Stimulated activated CD4-positive, alpha-beta T cell treated with anti-CD3 and anti-CD28 coated beads, Interleukin-2, amount 100 ng/mL, for 48 hours (primary cell): ENCODE data around the gene SIRT6.
"Not testable (repeated sequence)": the region's sequence is repeated elsewhere in the genome, so short reads cannot be mapped to it uniquely, and the experiment has no call there.

Experiments
- DNase-seq, 2 donors: peaks; one replicate each; pipeline ENCODE4 v3.0.0-alpha.2; 2020

Gene SIRT6

DNA sequence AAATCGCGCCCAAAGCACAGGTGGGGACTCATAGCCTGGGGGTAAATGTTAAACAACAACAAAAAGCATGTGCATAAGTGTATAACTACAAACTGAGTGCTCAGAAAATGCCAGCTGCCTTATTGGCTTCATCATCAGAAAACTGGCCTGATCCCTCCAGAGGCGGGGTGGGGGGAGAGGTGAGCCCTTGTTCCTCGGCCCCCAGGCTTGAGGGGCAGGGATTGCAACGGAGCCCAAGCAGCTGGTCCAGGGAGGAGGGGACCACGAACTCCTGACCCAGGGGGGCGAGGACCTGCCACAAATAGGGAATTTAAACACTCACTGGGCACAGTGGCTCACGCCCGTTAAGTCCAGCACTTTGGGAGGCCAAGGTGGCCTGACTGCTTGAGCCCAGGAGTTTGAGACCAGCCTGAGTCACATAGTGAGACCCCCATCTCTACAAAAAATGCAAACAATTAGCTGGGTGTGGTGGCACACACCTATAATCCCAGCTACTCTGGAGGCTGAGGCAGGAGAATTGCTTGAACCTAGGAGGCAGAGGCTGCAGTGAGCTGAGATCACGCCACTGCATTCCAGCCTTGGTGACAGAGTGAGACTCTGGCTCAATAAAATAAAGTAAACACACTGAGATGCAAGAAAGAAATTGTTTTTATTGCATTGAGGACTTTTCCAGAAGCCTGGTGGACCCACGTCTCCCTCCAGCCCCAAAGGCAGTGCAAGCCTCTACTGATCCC, 8.7 kb downstream of the SIRT6 start:
- no peak for DNase-seq

DNA sequence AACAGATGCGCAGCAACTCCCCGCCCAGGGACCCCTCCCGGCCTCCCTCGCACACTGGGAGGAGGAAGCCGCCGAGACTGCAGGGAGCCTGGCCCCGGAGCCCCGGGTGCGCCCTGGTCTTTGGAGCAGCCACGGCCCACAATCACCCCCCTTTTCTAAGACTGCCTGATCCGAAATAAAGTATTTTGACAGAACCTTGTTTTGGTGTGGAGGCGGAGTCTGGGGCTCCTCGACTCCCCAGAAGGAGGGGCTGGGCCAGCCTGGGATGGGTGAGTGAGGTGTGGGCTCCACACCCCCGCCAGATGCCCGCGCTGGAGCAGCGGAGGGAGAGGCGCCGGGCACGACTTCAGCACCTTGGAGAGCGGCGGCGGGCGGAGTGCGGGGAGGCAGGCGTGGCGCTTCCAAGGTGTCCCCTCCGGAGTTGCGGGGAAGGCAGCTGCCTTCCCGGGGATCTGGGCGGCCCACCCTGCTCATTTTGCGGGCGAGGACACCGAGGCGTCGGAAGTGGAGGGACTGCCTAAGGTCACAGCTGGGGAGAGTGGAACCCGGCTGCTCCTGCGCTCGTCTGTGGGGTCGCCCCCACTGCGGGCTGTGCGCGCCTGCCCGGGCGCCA, 9.4 kb downstream of the SIRT6 start:
- DNase-seq: peak; percentile 62 to 70

DNA sequence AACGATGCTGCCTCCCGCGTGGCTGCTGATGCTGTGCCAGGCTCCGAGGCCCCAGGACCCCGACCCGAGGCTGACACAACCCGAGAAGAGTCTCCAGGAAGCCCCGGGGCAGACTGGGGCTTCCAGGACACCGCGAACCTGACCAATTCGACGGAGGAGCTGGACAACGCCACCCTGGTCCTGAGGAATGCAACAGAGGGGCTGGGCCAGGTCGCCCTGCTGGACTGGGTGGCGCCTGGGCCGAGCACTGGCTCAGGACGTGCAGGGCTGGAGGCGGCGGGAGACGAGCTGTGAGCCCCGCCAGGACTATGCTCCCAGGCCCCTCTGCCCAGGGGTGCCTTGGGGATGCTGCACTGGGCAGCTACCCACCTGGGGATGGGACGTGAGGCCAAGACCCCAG, 10.7 kb downstream of the SIRT6 start:
- DNase-seq: no peak

DNA sequence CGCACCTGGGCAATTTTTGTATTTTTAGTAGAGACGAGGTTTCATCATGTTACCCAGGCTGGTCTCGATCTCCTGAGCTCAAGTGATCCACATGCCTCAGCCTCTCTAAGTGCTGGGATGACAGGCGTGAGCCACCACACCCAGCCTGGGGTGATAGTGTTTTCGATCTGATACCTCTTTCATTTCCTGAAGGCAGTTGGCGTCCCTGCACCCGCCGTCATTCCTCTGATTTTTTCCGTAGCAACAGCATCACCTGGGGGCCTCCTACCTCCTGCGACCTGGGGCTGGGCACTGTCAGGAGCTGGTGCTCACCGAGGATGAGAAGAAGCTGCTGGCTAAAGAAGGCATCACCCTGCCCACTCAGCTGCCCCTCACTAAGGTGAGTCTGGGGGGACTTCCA, 18.1 kb downstream of the SIRT6 start:
- no peak for DNase-seq

DNA sequence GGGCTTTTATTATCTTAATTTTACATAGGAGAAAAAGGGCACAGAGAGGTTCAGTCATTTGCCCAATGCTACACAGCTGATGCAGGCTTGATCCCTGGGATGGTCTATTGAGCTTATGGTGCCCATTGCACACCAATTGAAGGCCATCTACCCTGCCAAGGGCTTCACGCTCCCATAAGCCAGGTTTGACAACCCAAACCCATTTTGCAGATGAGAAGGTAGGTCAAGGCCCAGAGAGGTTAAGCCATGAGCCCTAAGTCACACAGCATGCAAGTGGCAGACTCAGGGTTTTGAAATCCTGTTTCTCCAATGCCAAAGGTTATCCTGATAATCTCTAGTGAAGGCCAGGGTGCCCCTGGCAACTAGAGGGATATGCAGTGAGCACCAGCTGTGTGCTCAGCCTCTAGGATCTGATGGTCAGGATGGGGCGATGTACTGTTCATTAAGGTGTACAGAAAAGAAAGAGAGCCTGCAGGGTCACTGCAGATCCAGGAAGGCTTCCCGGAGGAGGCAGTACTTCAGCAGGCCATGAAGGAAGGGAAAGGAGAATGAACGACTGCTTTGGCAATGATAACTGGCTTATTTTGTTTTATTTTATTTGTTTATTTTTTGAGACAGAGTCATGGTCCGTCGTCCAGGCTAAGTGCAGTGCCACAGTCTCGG, 20.8 kb downstream of the SIRT6 start:
- no peak for DNase-seq

DNA sequence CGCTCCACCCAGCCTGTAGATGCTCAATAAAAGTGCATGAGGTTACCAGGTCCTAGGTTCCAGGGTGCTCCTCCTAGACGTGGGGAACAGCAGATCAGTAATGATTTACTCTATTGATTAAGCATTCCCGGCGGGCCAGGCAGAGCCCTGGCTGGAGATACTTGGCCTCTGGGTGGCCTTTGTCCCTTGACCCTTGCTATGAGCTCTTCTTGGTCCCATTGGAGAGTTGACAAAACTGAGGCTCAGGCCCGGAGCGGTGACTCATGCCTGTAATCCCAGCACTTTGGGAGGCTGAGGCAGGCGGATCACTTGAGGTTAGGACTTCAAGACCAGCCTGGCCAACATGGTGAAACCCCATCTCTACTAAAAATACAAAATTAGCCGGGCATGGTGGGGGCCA, 24.4 kb downstream of the SIRT6 start:
- DNase-seq: not testable (repeated sequence)

DNA sequence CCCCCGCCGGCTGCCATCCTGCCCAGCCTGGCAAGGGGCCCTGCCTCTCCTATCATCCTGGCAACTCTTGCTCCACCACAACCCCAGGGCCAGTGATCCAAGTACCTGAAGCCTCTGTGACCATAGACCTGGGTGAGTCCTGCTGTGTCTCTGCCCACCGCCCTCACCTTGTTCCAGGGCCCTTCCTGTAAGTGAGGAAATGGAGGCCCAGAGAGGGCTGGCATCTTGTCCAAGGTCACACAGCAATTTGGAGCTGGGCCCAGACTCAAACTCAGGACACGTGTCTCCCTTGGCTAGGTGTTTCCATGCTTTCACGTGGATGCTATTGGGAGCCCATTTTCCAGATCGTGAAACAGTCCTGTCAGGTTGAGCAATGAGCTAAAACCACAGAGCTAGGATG, 25.2 kb downstream of the SIRT6 start:
- DNase-seq: no peak

DNA sequence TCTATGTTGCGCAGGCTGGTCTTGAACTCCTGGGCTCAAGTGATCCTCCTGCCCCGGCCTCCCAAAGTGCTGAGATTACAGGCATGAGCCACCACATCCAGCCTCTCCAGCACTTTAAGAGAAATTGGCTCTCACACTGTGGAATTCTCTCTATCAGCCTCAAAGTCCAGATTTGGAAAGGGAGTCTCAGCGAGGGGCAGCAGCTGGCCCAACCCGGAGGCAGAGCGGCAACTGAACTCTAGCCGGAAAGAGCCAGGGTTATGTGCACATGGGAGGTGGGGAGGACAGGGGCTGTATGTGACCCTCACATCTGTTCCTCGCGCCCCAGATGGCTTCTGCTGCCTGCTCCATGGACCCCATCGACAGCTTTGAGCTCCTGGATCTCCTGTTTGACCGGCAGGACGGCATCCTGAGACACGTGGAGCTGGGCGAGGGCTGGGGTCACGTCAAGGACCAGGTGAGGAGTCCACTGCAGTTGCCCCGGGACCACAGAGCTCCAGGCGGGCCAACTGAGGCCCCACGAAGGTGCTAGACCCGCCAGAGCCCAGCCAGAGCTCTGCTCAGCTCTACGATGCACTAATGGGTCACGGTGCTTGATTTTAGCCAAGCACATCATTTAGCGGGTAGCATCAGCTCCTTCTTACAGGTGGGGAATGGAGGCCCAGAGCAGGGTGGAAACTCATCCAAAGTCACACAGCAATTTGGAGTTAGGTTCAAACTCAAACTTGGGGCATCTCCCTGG, 27.6 kb downstream of the SIRT6 start:
- DNase-seq: no peak

DNA sequence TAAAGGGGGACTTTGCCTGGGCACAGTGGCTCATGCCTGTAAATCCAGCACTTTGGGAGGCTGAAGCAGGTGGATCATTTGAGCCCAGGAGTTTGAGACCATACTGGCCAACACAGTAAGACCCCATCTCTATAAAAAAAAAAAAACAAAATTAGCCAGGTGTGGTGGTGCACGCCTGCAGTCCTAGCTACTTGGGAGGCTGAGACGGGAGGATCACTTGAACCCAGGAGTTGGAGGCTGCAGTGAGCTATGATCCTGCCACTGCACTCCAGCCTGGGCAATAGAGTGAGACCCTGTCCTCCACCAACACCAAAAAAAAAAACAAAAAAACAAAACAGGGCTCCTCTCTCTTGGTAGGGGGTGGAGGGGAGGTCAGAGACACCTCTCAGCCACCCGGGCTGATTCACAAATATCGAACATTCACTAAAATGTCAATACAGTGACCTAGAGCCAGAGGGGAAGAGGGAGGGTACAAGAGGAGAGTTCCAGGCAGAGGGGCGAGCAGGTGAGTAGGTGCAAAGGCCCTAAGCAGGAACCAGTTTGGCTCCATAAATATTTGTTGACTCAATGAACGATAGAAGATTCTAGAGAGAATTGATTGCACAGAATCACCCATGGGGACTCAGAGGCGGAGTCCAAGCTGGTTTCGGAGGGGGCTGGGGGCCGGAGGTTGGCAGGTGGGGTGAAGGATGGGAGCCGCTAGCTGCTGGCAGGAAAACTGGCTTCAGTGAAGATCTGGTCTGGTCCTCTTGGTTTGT, 29.9 kb downstream of the SIRT6 start:
- DNase-seq: no peak

DNA sequence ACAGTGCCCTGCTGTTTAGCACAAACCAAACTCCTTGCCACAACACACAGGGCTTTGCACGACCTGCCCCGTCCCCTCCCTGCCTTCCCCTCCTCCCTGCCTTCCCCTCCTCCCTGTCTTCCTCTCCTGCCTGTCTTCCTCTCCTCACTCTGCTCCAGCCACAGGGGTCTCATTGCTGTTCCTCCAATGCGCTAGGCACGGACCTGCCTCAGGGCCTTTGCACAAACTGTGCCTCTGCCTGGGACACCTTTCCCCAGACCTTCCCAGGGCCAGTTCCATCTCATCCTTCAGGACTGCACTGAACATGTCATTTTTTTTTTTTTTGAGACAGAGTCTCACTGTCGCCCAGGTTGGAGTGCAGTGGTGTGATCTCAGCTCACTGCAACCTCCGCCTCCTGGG, 30.7 kb downstream of the SIRT6 start:
- DNase-seq: no peak

DNA sequence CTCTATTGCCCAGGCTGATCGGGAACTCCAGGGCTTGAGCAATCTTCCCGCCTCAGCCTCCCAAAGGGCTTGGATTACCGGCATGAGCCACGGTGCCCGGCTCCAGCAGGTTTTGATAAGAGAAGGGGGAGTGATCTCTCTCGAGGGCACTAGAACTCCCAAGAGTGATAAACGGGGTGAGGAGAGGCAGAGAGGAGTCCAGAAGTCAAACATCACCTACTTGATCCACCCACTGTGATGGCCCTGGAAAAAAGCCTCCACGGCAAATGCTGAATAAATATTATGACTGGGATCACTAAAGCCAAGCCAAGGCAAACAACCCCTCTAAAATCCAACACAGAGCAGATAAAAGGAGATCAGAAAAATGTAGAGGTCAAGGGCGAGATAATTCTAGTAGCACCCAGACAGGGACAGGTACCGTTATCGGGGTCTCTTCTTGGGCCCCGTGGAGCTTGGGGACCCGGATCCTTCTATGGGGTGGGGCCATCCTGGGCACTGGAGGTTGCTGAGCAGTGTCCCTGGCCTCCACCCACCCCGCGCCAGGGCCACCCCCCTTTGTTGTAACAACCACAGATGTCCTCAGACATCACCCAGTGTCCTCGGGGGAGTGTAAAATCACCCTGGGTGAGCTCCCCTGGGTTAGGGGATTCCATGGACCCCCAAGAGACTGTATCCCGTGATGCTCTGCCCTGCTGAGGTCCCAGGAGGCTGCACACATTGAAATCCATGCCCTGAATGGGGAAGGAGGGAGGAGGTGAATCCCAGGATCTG, 32.7 kb downstream of the SIRT6 start:
- no peak for DNase-seq

DNA sequence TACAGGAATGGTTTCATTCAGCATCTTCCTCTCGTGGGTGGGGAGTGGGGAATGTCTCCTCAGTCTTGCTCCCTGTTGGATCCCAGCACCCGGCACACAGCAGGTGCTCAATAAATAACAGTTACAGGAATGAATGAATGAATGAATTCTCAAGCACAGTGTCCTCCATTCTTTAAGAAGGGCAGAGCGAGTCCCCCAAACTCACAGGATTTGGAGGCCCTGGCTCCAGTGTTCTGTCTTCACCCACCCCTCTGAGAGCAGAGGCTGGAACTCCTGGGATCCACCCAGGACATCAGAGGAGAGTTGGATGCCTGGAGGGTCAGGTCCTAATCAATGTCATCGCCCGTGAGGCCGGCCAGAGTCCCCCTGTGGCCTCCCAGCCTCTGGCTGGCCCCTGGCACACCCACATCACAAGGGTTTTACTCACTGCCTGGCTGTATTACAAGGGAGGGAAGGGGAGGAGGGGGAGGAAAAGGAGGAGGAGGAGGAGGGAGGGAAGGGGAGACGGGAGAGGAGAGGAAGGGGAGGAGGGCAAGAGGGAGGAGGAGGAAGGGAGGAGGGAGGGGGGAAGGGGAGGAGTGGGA, 37.6 kb downstream of the SIRT6 start:
- no peak for DNase-seq

DNA sequence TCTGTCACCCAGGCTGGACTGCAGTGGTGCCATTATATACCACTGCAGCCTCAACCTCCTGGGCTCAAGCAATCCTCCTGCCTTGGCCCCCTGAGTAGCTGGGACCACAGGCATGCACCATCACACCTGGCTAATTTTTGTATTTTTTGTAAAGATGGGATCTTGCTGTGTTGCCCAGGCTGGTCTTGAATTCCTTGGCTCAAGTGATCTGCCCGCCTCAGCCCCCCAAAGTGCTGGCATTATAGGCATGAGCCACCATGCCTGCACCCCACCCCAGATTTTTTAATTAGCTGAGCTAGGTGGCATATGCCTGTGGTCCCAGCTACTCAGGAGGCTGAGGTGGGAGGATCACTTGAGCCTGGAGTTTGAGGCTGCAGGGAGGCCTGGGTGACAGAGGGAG, 39.4 kb downstream of the SIRT6 start:
- not testable (repeated sequence) for DNase-seq

DNA sequence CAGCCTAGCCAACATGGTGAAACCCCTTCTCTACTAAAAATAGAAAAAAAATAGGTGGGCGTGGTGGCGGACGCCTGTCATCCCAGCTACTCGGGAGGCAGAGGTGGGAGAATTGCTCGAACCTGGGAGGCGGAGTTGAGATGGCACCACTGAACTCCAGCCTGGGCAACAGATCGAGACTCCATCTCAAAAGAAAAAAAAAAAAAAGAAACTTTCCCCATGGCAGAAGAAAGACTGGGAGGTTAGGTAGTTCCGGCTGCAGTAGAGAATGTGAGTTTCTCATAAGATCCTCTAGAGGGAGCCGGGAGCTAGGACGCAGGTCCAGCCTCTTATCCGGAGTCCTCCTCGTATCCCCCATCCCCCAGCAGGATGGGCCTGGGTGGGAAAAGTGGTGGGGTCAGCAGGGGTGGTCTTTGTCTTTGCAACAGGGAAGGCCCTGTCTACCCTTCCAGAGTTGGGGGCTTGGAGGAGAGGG, 42.1 kb downstream of the SIRT6 start:
- DNase-seq: no peak

DNA sequence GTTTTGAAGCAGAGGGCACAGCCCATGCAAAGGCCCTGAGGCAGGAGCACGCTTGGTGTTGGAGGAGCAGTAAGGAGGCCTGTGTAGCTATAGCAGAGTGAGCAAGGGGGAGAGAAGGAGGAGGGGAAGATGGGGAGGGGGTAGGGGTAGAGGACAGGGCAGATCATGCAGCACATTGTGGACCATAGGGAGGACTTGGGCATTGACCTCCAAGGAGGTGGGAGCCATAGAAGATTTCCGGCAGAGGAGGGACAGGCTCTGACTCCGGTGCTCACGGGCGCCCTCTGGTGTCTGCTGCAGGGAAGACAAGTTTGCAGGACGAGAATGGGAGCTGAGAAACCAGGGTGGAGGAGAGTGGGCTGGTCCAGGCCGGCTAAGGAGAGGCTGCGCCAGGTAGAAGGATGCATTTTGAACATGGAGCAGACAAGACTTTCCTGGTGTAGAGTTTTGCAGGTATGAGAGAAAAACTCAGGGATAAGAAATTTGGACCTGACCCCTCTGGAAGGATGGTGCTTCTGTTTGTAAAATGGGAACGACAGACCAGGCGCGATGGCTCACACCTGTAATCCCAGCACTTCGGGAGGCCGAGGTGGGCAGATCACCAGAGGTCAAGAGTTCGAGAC, 42.6 kb downstream of the SIRT6 start:
- DNase-seq: peak; percentile 95 to 96

DNA sequence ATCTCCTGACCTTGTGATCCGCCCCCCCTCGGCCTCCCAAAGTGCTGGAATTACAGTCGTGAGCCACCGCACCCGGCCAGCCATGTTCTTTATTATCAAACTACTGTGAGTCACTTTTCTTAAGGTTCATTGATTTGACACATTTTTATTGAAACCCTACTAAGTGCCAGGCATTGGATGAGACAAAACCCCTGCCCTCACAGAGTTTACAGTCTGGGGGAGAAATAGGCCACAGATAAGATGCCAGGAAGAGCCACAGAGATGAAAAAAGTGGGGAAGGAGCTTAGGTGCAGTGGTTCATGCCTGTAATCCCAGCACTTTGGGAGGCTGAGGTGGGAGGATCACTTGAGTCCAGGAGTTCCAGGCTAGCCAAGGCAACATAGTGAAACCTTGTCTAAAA, 43.9 kb downstream of the SIRT6 start:
- no peak for DNase-seq

DNA sequence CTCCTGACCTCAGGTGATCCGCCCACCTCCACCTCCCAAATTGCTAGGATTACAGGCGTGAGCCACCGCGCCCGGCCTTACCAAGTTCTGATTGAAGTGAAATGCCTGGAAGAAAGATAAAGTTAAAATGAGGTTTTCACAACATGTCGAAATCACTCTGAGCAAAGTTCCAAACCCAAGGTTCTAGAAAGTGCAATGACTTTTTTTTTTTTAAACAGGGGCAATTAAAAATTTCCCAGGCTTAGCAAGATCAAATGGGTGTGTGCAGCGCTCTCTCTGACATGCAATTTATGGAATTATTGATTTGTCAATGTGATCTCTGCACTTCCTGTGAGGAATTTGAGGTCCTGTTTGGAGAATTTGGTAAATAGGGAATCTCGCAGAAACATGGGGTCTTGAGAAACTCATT, 45.7 kb downstream of the SIRT6 start:
- DNase-seq: no peak

DNA sequence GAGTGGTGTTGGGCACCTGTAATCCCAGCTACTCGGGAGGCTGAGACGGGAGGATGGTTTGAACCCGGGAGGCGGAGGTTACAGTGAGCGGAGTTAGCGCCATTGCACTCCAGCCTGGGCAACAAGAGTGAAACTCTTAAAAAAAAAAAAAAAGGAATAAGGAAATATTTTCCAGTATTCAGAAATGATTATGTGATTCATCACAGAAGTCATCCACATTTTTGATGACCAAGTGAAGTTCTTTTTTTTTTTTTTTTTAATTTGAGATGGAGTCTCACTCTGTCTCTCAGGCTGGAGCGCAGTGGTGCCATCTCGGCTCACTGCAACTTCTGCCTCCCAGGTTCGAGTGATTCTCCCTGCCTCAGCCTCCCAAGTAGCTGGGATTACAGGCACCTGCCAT, 47.0 kb downstream of the SIRT6 start:
- DNase-seq: not testable (repeated sequence)

DNA sequence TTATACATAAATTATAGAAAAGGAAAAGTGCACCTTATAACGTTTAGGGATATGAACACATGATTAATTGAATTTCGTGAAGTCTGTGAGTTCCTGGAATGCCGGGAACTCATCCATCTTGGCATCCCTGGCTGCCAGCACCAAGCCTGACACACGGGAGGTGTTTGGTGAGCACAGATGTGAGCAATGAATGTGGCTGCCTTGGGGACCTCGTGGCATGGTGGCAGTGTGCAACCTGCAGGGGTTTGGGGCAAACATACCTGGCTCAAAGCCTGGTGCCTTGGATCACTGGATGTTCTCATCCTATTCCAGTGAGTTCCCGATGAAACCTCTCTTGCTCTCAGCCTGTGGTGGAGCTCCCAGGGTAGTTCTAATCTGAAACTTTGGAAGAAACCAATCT, 48.0 kb downstream of the SIRT6 start:
- no peak for DNase-seq

DNA sequence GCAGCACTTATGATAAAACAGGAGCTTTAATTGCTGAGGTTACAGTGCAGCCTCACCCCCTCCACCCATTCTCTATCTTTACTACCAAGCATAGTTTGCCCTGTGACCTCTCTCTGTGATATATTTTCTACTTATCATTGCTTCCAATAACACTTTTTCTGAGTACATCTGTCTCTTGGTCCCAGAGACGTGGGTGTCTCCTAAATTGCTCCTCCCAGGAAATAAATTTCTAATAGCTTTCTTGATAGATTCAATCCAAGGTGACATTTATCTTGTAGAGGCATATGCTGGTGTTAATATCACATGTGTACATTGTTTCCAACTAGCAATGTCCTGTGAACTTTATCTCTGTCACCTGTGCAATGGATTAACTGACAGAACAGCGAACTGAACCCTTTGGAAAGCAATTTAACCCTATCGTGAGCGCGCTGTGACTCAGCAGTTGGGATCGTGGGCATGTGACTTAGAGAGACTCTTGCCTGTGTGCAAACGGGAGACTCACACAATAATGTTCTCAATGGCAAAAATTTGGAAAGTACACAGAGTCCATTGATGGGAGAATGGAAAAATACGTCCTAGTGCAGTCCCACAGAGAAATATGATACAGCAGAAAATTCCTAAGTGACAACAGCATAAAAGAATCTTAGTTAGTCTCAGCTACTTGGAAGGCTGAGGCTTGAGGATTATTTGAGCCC, 51.5 kb downstream of the SIRT6 start:
- no peak for DNase-seq
